GM21526 (cell line): ENCODE data around the gene NEK7.
"Not testable (repeated sequence)": the region's sequence is repeated elsewhere in the genome, so short reads cannot be mapped to it uniquely, and the experiment has no call there.

Experiments
- ATAC-seq: cut with Tn5 transposase; IDR thresholded peaks from one replicate; pipeline ENCODE4 v1.9.1; 2021; ENCODE audit warnings: moderate library complexity; ENCODE audit not compliant: unreplicated experiment, low FRiP score

The NEK7 gene

GRCh38 chr1:198156745-198157240, at the start of gene NEK7:
Gene NEK7 (plus strand): TSS chr1:198156998. CDS start chr1:198232581, 75,583 bp downstream.
- ATAC-seq: peak; percentile 41

DNA sequence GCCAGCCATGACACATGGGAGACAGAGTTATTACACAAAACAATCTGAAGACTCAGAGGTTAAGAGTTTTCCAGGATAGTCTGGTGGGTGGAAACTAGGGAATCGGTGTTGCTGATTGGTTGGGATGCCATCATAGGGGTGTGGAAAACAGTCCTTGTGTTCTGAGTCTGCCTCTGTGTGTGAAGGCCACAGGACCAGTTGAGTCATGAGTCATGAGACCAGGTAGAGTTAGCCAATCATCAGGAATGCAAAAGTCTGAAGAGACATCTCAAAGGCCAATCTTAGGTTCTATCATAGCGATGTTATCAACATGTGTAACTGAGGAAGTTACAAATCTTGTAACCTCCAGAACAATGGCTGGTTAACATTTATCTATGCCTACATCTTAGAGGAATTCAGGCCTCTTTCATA, 49.7 kb upstream of the NEK7 start:
- ATAC-seq: no peak

- ATAC-seq: no peak
Observed at GRCh38 chr1:198108636-198109370, 48.0 kb upstream of the NEK7 start.

GRCh38 chr1:198109371-198109715, 47.5 kb upstream of the NEK7 start:
- no peak for ATAC-seq

GRCh38 chr1:198113342-198113750, 43.5 kb upstream of the NEK7 start:
- ATAC-seq: no peak

GRCh38 chr1:198116069-198116468, 40.7 kb upstream of the NEK7 start:
- ATAC-seq: no peak

GRCh38 chr1:198116469-198116868, 40.3 kb upstream of the NEK7 start:
- no peak for ATAC-seq

DNA sequence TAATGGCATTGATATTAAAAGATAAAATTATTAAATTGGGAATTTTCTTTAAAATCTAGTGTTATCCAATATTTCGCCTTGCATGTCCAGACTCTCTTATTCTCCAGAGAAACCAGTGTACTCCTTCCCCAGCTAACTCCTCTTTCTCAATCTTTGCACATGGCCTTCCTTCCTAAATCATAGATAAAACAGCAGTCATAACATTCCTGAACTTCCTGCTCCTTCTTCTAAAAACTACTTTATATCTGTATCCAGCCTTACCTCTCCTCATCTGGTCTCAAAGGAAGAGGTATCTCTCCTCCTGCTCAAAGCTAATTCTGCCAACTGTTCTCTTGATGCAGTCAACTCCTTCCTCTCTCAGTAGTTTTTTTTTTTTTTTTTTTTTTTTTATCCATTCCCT, 39.5 kb upstream of the NEK7 start:
- no peak for ATAC-seq

DNA sequence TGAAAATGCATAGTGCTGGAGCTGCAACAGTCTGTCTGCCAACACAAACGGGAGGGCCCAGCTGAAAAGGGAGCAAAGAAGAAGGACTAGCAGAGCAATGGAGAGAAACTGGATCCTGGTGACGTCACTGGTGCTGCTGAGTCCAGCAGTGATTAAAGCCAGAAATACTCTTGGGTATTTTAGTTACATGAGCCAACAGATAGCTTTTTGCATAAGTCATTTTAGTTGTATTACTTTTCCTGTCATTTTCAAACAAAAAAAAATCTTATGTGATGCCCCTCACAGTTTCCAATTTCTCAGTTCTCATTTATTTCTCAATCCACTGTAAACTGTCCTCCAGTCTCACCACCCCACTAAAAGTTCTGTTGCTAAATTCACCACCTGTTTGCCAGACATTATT, 38.7 kb upstream of the NEK7 start:
- ATAC-seq: no peak

DNA sequence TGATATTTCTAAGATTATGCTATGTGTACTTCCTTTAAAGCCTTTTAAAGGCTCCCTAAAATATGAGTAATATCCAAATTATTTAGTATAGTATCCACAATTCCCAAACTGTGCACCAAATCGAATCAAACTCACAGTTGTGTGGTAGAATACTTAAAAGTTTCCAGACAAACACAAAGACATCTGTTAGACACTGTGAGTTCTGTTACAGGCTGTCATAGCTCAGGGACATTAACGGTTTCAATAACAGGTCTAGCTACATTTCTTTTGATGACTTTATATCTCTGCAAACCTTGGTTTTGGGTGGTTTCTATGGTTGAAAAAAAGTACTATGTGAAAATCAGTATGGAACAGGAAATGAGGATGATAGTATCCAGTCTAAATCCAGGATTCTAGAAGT, 36.9 kb upstream of the NEK7 start:
- ATAC-seq: no peak

DNA sequence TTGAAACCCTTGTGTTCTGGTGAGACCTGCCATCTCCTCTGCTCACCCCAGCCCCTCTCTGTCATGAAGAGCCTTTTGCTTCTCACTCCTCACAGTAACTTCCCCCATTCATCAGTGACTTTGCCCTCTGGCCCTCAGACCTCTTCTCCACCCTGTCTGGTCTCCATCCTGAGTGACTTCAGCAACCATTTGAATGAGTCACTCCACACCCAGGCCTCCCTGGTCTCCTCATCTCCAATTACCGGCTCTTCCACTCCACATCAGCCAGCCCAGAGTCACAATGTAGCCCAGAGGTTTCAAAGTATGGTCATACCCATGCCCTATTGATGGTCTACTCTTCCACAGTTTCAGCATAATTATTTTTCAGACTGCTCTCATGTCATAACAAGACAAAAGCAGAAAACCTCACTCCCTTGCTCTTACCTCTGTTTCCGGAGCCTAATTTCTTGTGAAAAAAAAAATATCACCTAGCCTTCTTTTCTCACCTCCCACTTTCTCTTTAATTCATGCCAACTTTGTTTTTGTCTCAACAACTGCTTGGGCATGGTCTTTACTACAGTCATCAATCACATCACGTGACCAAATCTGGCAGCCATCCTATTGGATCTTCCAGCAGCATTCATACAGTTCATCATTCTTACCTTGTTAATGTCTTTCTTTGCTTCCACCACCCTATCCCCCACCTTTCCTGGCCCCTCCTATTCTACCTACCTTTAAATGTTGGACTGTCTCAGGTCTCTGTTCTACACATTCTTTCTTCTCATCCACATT, 35.6 kb upstream of the NEK7 start:
- ATAC-seq: no peak

DNA sequence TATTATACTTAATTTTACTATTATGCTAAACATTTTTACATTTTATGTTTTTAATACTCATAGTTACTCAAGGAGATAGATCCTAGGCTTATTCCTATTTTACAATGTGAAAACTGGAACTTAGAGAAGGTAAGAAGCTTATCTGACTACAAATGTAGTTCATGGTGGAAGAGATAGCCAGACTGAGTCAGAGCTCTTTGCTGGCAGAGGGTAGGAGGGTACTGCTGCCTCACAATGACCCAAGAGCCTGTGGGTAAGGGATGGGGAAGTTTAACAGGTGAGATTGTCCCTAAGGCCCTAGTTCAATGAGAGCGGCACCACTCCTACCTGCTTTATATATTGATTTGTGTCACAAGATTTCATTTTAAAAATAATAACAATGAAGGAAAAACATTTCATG, 34.1 kb upstream of the NEK7 start:
- no peak for ATAC-seq

GRCh38 chr1:198123133-198123532, 33.7 kb upstream of the NEK7 start:
- ATAC-seq: no peak

GRCh38 chr1:198124673-198125072, 32.1 kb upstream of the NEK7 start:
- no peak for ATAC-seq

DNA sequence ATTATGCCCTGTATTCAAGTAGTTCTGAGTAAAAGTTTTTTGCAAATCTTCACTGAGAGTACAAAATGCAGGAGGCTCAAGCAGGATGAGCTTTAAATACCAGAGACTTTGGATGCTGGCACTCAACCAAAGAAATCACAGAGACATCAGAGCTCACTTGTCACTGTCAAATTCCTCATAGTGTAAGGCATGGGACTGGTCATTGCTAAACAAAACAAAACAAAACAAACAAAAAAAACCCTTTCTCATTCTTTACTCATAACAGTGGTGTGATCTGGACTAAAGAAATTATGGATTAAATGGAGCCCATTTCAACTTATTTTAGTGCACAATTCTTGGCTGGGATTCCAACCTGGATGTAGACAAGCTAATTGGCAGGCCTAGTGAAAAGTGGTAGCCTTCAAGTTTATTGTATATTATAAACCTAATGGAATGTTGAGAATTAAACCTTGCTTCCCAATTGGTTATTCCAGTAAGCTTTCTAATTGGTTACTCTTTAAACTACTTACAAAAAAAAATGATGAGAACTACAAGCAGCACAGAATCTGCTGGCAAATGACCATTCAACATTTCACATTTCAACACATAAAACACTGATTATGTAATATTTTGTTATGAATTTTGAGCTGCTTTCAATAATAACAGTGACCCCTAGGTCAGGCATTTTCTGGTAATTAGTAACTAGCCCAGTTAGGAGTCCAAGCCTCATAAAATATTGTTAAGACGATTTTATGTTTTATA, 30.6 kb upstream of the NEK7 start:
- no peak for ATAC-seq

DNA sequence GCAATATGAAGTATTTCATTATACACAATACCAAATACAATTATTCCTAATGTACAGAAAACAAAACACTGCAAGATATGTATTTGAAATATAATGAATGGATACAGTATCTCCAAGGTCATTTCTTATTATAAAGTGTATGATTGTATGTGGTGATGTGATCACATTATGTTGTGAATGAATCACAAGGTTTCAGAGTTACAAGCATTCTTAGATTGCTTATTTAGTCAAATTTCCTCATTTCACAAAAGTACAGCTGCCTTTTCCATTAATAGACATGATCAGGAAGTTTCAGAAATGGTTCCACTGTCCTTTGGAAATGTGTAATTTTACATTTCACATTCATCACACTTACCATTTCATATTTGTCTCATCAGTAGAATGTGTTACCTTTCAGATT, 28.3 kb upstream of the NEK7 start:
- no peak for ATAC-seq

DNA sequence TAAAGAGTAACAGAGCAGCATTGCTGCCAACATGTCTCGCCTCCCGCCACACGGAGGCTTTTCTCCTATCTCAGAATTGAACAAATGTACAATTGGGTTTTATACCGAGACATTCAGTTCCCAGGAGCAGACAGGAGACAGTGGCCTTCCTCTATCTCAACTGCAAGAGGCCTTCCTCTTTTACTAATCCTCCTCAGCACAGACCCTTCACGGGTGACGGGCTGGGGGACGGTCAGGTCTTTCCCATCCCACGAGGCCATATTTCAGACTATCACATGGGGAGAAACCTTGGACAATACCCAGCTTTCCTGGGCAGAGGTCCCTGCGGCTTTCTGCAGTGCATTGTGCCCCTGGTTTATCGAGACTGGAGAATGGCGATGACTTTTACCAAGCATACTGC, 26.7 kb upstream of the NEK7 start:
- not testable (repeated sequence) for ATAC-seq

DNA sequence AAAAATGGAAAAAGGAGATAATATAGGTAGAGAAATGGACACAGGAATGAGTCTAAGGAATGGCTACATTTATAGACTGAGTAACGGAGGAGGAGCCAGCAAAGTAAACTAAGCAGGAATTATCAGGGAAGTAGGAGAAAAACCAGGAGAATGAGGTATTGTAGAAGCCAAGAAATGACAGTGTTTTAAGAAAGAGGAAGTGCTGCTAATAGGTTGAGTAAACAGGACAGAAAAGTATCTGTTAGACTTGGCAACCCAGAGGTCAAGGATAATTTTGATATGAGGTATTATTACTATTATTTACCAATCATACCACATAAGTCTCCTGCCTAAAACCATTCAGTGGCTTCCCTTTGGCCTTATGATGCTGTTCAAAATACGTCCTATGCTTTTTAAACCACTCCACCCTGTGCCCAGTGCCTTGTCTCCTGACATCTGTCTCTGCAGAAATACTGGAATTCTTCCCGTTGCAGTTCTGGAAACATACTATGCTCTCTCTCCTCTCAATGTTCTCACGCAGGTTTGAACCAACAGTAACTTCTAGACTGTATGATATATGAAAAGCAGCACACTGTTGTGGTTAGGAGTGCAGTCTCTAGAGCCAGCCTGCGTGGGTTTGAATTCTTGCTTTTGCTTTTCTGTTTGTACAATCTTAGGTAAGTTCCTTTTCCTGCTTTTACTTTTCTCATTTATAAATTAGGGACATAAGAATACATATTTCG, 24.6 kb upstream of the NEK7 start:
- ATAC-seq: peak; percentile 83

DNA sequence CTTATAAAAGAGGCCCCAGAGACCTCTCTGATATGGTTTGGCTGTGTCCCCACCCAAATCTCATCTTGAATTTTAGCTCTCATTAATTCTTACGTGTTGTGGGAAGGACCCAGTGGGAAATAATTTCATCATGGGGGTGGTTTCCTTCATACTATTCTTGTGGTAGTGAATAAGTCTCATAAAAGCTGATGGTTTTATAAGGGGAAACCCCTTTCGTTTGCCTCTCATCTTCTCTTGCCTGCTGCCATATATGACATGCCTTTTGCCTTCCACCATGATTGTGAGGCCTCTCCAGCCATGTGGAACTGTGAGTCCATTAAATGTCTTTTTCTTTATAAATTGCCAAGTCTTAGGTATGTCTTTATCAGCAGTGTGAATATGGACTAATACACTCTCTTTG, 22.5 kb upstream of the NEK7 start:
- ATAC-seq: no peak

GRCh38 chr1:198135366-198135765, 21.4 kb upstream of the NEK7 start:
- ATAC-seq: no peak
